Gastroesophageal sphincter (tissue), 4 donors: ENCODE data around the gene APLNR. TPM values are rescaled to one million over a fixed set of nuclear protein-coding genes. Genes with fewer than 3 reads are reported as not detected.

Source experiments
- ATAC-seq: fragments of 150-250 bp; one replicate; pipeline ENCODE4 v1.9.1; 2016; ENCODE audit warnings: mild to moderate bottlenecking, moderate library complexity
- H3K27ac ChIP-seq, 4 donors: fragments of 200-600 bp; sonication (generic) in 3 of 4; 1 replicate in 3 of 4; 2 replicates in 1 of 4; pipeline ENCODE4 v1.5.1; 2016 to 2019
- H3K27me3 ChIP-seq: fragments of 200-600 bp; sonication (generic); one replicate; pipeline ENCODE4 v1.5.1; 2019
- H3K36me3 ChIP-seq, 2 donors: fragments of 200-600 bp; sonication (generic); one replicate each; pipeline ENCODE4 v1.5.1; 2019; ENCODE audit warnings: control low read depth in 1 of 2
- H3K4me1 ChIP-seq, 3 donors: fragments of 200-600 bp; sonication (generic); 1 replicate in 2 of 3; 2 replicates in 1 of 3; pipeline ENCODE4 v1.5.1; 2016 to 2019; ENCODE audit warnings: control low read depth in 2 of 3
- H3K4me3 ChIP-seq, 2 donors: fragments of 200-600 bp; sonication (generic); one replicate each; pipeline ENCODE4 v1.5.1; 2019; ENCODE audit warnings: mild to moderate bottlenecking in 1 of 2, moderate library complexity in 1 of 2
- H3K9me3 ChIP-seq, 3 donors: fragments of 200-600 bp; sonication (generic); one replicate each; pipeline ENCODE4 v1.5.1; 2017 to 2019; ENCODE audit warnings: control low read depth in 2 of 3
- EP300 ChIP-seq: sonication (generic); formaldehyde crosslinking; IDR thresholded peaks from one replicate; pipeline ENCODE4 v1.6.1; 2017; ENCODE audit warnings: antibody characterized with exemption, mild to moderate bottlenecking
- POLR2A ChIP-seq, 2 donors: fragments of 450-650 bp; IDR thresholded peaks; one replicate each; pipeline ENCODE4 v1.6.1; 2017; ENCODE audit warnings: antibody characterized with exemption in 2 of 2, mild to moderate bottlenecking in 2 of 2, moderate library complexity in 1 of 2
- POLR2AphosphoS5 ChIP-seq: sonication (generic); formaldehyde crosslinking; IDR thresholded peaks from one replicate; pipeline ENCODE4 v1.6.1; 2017; ENCODE audit warnings: antibody characterized with exemption
- WGBS, 2 donors: methylation state at CpG; one replicate each; pipeline ENCODE4 v1.1.5; 2018; ENCODE audit warnings: low coverage in 1 of 2; 5-methylcytosine and 5-hydroxymethylcytosine counted together
- total RNA-seq, 4 donors: library from RNA; depleted of rRNA; stranded (reverse); fragments of >200 nt; gene quantifications; one replicate each; pipeline ENCODE4 v1.1.0, GENCODE V29; 2016
- TF ChIP-seq, protein P1 (sequence below), 4 experiments: fragments of 200-600 bp in 2 of 4; fragments of 450-650 bp in 2 of 4; sonication (generic) in 1 of 4; IDR thresholded peaks; one replicate each; pipeline ENCODE4 v1.5.1; 2017 to 2019; ENCODE audit warnings: antibody characterized with exemption in 4 of 4, mild to moderate bottlenecking in 2 of 4, moderate library complexity in 2 of 4

The APLNR gene
- total RNA-seq, 4 donors from 2014 or later = 2.2 to 3.7 (median 2.4) TPM

DNA sequence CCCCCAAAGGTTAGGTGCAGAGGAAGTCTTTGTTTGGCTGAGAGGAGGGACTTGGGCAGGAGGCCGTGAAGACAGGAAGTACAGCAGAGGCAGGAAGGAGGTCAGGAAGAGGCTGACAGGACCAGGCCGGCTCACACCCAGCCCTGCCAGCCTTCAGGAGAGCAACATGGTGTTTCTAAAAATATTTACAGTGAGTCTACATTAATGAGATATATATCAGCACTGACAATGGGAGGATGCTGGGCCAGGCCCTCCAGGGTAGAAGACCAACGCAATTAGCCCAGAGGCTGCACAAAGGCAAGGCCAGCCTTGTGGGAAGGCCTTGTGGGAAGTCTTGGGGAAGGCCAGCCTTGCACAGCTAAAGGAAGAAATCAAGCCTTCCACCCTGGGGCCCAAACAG lies 7.9 kb upstream of the APLNR start:
- Histone ChIP-seq H3K9me3 (no peaks in the 10 kb centered on the region), H3K4me1 (peaks cover 0 to 10% (median 0%) of the 10 kb centered on the region in 3 donors), H3K36me3 (no peaks in the 10 kb centered on the region), H3K27ac (no peak overlapping the region), H3K27me3 (no peaks in the 10 kb centered on the region), H3K4me3 (no peak overlapping the region)
- WGBS, 2 donors = 59% methylated on average over 2 of the region's 3 CpGs; no CpG with 5 or more reads in 1 of the 2 donors
- TF ChIP-seq EP300 (no peak), POLR2A (IDR thresholded peaks at IDR 0.05) (no peak), POLR2AphosphoS5 (no peak)
- TF ChIP-seq, protein P1, sequence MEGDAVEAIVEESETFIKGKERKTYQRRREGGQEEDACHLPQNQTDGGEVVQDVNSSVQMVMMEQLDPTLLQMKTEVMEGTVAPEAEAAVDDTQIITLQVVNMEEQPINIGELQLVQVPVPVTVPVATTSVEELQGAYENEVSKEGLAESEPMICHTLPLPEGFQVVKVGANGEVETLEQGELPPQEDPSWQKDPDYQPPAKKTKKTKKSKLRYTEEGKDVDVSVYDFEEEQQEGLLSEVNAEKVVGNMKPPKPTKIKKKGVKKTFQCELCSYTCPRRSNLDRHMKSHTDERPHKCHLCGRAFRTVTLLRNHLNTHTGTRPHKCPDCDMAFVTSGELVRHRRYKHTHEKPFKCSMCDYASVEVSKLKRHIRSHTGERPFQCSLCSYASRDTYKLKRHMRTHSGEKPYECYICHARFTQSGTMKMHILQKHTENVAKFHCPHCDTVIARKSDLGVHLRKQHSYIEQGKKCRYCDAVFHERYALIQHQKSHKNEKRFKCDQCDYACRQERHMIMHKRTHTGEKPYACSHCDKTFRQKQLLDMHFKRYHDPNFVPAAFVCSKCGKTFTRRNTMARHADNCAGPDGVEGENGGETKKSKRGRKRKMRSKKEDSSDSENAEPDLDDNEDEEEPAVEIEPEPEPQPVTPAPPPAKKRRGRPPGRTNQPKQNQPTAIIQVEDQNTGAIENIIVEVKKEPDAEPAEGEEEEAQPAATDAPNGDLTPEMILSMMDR (IDR thresholded peaks at IDR 0.05) = no peak
- no peak for ATAC-seq

DNA sequence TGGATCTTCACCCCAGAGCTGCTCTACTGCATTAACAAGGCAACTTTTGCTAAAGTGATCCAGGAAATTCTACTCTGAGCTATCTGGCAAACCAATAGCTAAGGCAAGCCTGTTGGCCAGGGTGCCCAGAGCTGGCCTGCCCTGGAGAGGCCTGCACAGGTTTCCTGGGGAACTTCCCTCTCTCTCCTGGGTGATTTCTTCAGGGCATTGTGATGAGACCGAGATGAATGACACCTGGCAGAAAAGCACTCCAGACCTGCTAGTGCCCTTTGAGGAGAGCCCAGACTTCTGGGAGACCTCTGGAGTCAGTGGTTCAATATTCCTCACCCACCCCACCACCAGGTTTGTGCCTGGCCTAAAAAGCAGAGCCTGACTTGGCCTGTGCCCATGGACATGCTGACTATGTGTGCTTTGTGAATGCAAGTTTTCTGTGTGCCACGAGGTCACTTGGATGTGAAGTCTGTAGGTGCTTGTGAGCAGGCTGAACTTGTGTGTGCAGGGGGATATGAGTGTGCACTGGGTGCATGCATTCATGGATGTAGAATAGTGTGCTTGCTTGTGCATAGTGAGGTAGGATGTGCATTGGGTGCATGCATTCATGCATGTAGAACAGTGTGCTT lies 4.4 kb upstream of the APLNR start:
- WGBS, 2 donors = 83 to 86% methylated on average over 1 of the region's 2 CpGs
- TF ChIP-seq POLR2AphosphoS5 (no peak), POLR2A (IDR thresholded peaks at IDR 0.05) (no peak), EP300 (no peak)
- TF ChIP-seq, protein P1 (IDR thresholded peaks at IDR 0.05) = no peak
- Histone ChIP-seq H3K27ac (no peak overlapping the region), H3K4me1 (no peaks in the 10 kb centered on the region), H3K36me3 (no peaks in the 10 kb centered on the region), H3K4me3 (no peak overlapping the region), H3K9me3 (no peaks in the 10 kb centered on the region), H3K27me3 (peaks cover 14% of the 10 kb centered on the region)
- no peak for ATAC-seq

DNA sequence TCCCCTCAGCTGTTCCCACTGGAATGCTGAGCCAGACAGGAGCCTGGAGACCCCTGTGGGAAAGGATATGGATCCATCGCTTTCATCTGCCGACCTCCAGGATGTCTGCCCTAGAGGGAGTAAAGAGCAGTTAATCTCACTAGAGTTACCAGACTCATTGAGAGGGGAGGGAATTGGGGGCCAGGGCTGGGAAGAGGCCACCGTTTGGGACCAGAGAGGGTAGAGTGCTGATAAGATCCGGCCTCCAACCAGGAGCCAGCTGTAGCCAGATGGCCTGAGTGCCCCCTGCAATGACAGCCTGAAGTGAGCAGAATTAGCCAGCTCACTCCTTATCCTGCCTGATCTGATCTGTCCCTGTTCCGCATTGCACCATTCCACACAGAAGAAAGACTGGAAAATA lies 3.7 kb upstream of the APLNR start:
- no peak for ATAC-seq

DNA sequence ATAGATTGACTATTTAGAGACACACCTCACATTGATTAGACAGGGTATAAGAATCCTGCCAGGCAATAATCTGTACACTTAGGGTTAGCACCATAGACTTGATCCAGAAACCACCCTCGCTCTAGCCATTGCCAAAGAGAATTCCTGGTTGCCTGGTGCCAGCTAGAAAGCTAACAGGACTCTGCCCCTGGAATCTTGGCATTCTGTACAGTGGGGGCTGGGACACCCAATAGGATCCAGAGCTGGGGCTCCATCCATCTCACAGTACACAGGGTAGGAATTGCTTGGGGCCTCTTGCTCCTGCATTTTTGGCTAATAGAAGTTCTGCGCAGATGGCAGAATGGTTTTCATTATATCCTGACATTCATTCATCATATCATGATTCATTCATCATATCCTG lies 3.0 kb upstream of the APLNR start:
- ATAC-seq = no peak
- no peak overlapping the region for H3K27ac ChIP-seq
- WGBS, 2 donors = 75 to 89% methylated on average over 1 to 2 of the region's 2 CpGs
- H3K4me1 ChIP-seq = no peaks in the 10 kb centered on the region
- H3K4me3 ChIP-seq = no peak overlapping the region
- H3K9me3 ChIP-seq = no peaks in the 10 kb centered on the region
- no peak for TF ChIP-seq POLR2AphosphoS5
- TF ChIP-seq POLR2A (IDR thresholded peaks at IDR 0.05) = no peak
- TF ChIP-seq, protein P1 (IDR thresholded peaks at IDR 0.05) = no peak
- no peak for TF ChIP-seq EP300
- no peaks in the 10 kb centered on the region for H3K36me3 ChIP-seq
- H3K27me3 ChIP-seq = peaks cover 29% of the 10 kb centered on the region

More for the DNA sequence above, 3.7 kb upstream of the APLNR start:
- WGBS, 2 donors = 45% methylated on average over 3 of the region's 5 CpGs; no CpG with 5 or more reads in 1 of the 2 donors
- H3K4me3 ChIP-seq = no peak overlapping the region
- H3K27ac ChIP-seq = no peak overlapping the region
- TF ChIP-seq POLR2AphosphoS5 = no peak
- TF ChIP-seq POLR2A (IDR thresholded peaks at IDR 0.05) = no peak
- TF ChIP-seq EP300 = no peak
- TF ChIP-seq, protein P1 (IDR thresholded peaks at IDR 0.05) = no peak
- H3K9me3 ChIP-seq = no peaks in the 10 kb centered on the region
- H3K27me3 ChIP-seq = peaks cover 21% of the 10 kb centered on the region
- no peaks in the 10 kb centered on the region for H3K36me3 ChIP-seq
- H3K4me1 ChIP-seq = no peaks in the 10 kb centered on the region

DNA sequence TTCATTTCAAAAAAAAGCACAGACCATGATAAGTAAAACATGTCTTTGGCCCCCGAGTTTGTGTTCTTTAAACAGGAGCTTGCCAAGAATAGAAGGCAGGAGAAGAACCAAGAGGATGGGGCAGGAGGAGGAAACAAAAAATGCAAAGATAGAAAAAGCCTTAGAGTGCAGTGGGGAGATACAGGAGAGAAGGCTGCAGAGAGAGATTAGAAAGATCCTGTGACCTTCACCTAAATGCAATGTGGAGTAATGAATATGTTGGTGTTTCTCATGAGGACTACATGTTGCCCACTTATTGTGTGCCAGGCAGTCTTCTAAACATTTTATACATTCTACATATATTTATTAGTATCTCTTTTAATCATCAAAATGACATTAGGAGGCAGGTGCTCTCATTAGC lies 2.3 kb upstream of the APLNR start:
- ATAC-seq = no peak
- TF ChIP-seq EP300 (no peak), POLR2A (IDR thresholded peaks at IDR 0.05) (no peak), POLR2AphosphoS5 (no peak)
- TF ChIP-seq, protein P1 (IDR thresholded peaks at IDR 0.05) = no peak
- H3K4me3 ChIP-seq = no peak overlapping the region

More for the DNA sequence above, 2.3 kb upstream of the APLNR start:
- Histone ChIP-seq H3K27me3 (peaks cover 35% of the 10 kb centered on the region), H3K4me1 (no peaks in the 10 kb centered on the region), H3K9me3 (no peaks in the 10 kb centered on the region), H3K27ac (no peak overlapping the region), H3K36me3 (no peaks in the 10 kb centered on the region)
- 55 to 78% methylated on average over 1 of the region's 1 CpG for WGBS, 2 donors
